ENCODE results near the gene ZNF133. TPM values are rescaled to one million over a fixed set of nuclear protein-coding genes. Genes with fewer than 3 reads are reported as not detected.

Gene ZNF133
- total RNA-seq, 1 donor, result 19.5 TPM

GRCh38 chr20:18263723-18264122 lies 24.6 kb upstream of the ZNF133 start:
- no peaks in the 10 kb centered on the region for H3K79me2 ChIP-seq (ENCODE audit: insufficient read depth, low read length)
- H3K27ac ChIP-seq (ENCODE audit: low read depth, low read length), result no peak overlapping the region
- peaks cover 18% of the 10 kb centered on the region for H3K27me3 ChIP-seq (ENCODE audit: insufficient read depth, low read length)

GRCh38 chr20:18265441-18265840 lies 22.9 kb upstream of the ZNF133 start:
- TF ChIP-seq CTCF (IDR thresholded peaks at IDR 0.05; ENCODE audit: extremely low read depth, low read depth, low read length), result no peak
- Histone ChIP-seq H3K79me2 (ENCODE audit: insufficient read depth, low read length) (no peaks in the 10 kb centered on the region), H3K9me3 (ENCODE audit: low read depth, low read length) (no peaks in the 10 kb centered on the region), H3K27ac (ENCODE audit: low read depth, low read length) (no peak overlapping the region), H3K4me1 (ENCODE audit: insufficient read depth, low read length) (no peaks in the 10 kb centered on the region), H2AFZ (ENCODE audit: low read length) (no peak overlapping the region), H3K27me3 (ENCODE audit: insufficient read depth, low read length) (peaks cover 20% of the 10 kb centered on the region), H3K4me2 (ENCODE audit: insufficient read depth, low read length) (no peak overlapping the region), H3K36me3 (ENCODE audit: insufficient read depth, low read length) (no peaks in the 10 kb centered on the region), H4K20me1 (ENCODE audit: insufficient read depth, low read length) (no peaks in the 10 kb centered on the region), H3K4me3 (ENCODE audit: insufficient read depth, low read length) (no peak overlapping the region)
- DNase-seq (ENCODE audit: insufficient read length, low spot score, missing footprints), result no peak

More at GRCh38 chr20:18263723-18264122, 24.6 kb upstream of the ZNF133 start:
- H4K20me1 ChIP-seq (ENCODE audit: insufficient read depth, low read length), result no peaks in the 10 kb centered on the region
- no peaks in the 10 kb centered on the region for H3K4me1 ChIP-seq (ENCODE audit: insufficient read depth, low read length)
- H3K4me3 ChIP-seq (ENCODE audit: insufficient read depth, low read length), result no peak overlapping the region
- H3K4me2 ChIP-seq (ENCODE audit: insufficient read depth, low read length), result no peak overlapping the region
- H3K36me3 ChIP-seq (ENCODE audit: insufficient read depth, low read length), result no peaks in the 10 kb centered on the region
- DNase-seq (ENCODE audit: insufficient read length, low spot score, missing footprints), result peak; percentile 36
- H3K9me3 ChIP-seq (ENCODE audit: low read depth, low read length), result no peaks in the 10 kb centered on the region
- no peak for TF ChIP-seq CTCF (IDR thresholded peaks at IDR 0.05; ENCODE audit: extremely low read depth, low read depth, low read length)
- no peak overlapping the region for H2AFZ ChIP-seq (ENCODE audit: low read length)

GRCh38 chr20:18266282-18266681 lies 22.0 kb upstream of the ZNF133 start:
- H3K9me3 ChIP-seq (ENCODE audit: low read depth, low read length), result no peaks in the 10 kb centered on the region
- no peaks in the 10 kb centered on the region for H3K79me2 ChIP-seq (ENCODE audit: insufficient read depth, low read length)
- H4K20me1 ChIP-seq (ENCODE audit: insufficient read depth, low read length), result no peaks in the 10 kb centered on the region
- H2AFZ ChIP-seq (ENCODE audit: low read length), result no peak overlapping the region
- H3K36me3 ChIP-seq (ENCODE audit: insufficient read depth, low read length), result no peaks in the 10 kb centered on the region
- peaks cover 23% of the 10 kb centered on the region for H3K27me3 ChIP-seq (ENCODE audit: insufficient read depth, low read length)
- no peak overlapping the region for H3K4me3 ChIP-seq (ENCODE audit: insufficient read depth, low read length)
- no peak overlapping the region for H3K27ac ChIP-seq (ENCODE audit: low read depth, low read length)
- H3K4me2 ChIP-seq (ENCODE audit: insufficient read depth, low read length), result no peak overlapping the region
- no peak for TF ChIP-seq CTCF (IDR thresholded peaks at IDR 0.05; ENCODE audit: extremely low read depth, low read depth, low read length)
- no peak for DNase-seq (ENCODE audit: insufficient read length, low spot score, missing footprints)
- no peaks in the 10 kb centered on the region for H3K4me1 ChIP-seq (ENCODE audit: insufficient read depth, low read length)

- Histone ChIP-seq H3K4me2 (ENCODE audit: insufficient read depth, low read length) (no peak overlapping the region), H3K4me3 (ENCODE audit: insufficient read depth, low read length) (no peak overlapping the region), H3K79me2 (ENCODE audit: insufficient read depth, low read length) (no peaks in the 10 kb centered on the region), H2AFZ (ENCODE audit: low read length) (no peak overlapping the region), H3K36me3 (ENCODE audit: insufficient read depth, low read length) (no peaks in the 10 kb centered on the region), H3K9me3 (ENCODE audit: low read depth, low read length) (no peaks in the 10 kb centered on the region), H3K27me3 (ENCODE audit: insufficient read depth, low read length) (peaks cover 28% of the 10 kb centered on the region), H3K4me1 (ENCODE audit: insufficient read depth, low read length) (no peaks in the 10 kb centered on the region), H4K20me1 (ENCODE audit: insufficient read depth, low read length) (no peaks in the 10 kb centered on the region), H3K27ac (ENCODE audit: low read depth, low read length) (no peak overlapping the region)
- DNase-seq (ENCODE audit: insufficient read length, low spot score, missing footprints), result no peak
- no peak for TF ChIP-seq CTCF (IDR thresholded peaks at IDR 0.05; ENCODE audit: extremely low read depth, low read depth, low read length)
Measured at GRCh38 chr20:18267815-18268214, 20.5 kb upstream of the ZNF133 start.

Data from osteoblast (primary cell).